Measurements from ENCODE around the gene SLC32A1.

DNA sequence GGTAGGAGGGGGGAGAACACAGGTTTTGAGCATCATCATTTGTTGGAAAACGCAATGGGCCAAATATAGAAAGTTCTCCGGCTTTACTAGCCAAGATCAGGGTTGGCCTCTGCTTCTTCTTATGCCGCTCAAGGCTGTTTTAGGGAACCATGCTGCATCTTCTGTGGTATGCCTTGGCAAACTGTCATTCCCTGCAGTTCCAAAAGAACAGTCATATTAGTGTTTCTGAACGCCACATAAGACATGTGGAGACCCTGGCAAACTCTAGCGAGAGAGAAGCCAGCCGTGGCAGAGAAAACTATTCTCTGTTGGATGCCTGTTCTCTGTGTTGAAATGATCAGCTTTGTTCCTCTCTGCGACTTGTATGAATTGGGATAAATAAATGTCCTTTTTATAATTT is 34.8 kb downstream of the SLC32A1 start:
- TF ChIP-seq POLR2A (IDR thresholded peaks at IDR 0.05; ENCODE audit: low read length) (no peak), GATA1 (IDR thresholded peaks at IDR 0.05; ENCODE audit: low read depth, low read length) (no peak)
